ENCODE results near the gene CNBP. TPM values are rescaled to one million over a fixed set of nuclear protein-coding genes. Genes with fewer than 3 reads are reported as not detected.
"Not testable (repeated sequence)": the region's sequence is repeated elsewhere in the genome, so short reads cannot be mapped to it uniquely, and the experiment has no call there.

The CNBP gene
- total RNA-seq, 5 donors from 2014 or later (not counting 1 experiment from before 2014, with no cell fraction given): 280 to 382 (median 356) TPM

DNA sequence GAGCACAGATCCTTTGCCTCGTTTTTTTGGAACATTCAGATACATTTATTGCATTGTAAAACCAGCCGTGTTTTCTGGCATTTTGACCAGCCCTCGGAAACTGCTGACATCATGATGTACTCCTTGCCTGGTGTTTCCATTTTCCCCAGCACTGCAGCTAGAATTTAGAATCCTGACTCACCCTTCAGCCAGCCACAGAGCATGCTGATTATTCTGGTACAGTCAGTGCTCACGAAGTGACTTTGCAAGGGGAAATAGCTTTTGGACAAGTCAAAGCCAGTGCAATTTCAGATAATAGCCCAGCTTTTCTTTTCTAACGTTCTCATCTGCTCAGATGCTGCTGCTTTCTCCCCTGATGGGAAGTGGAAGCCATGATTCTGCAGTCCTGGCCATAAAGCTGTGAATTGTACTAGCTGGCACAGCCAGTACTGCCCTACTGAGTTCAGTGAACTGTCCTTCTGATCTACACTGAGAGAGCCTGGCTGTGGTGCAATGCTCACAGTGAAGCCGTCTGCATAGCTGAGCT lies 12.1 kb upstream of the CNBP start:
- DNase-seq (no peak), ATAC-seq (replicated peaks in 1 of 4) (no peak)
- ChIA-PET CTCF (interaction anchor here in 1 of 2 donors (0.6 kb wide), 1 partner anchor 40 kb away, joined by 4 read pairs; no protein-coding TSS in a partner anchor), POLR2A (no interaction called here)
- WGBS (ENCODE audit: insufficient coverage): 61% methylated on average over 5 of the region's 6 CpGs
- no peak overlapping the region for H3K27ac Mint-ChIP-seq
- Histone ChIP-seq H3K36me3 (ENCODE audit: control insufficient read depth in 2 of 2, extremely low read depth in 1 of 2, insufficient read depth in 1 of 2, low read length in 1 of 2) (no peaks in the 10 kb centered on the region), H3K9me3 (no peaks in the 10 kb centered on the region), H3K27me3 (replicated peaks in 1 of 2; ENCODE audit: control insufficient read depth in 2 of 2, extremely low read depth in 1 of 2, insufficient read depth in 2 of 2, low read length in 1 of 2) (no peaks in the 10 kb centered on the region), H3K27ac (ENCODE audit: low read length) (no peak overlapping the region), H3K4me3 (ENCODE audit: control insufficient read depth in 1 of 2, extremely low read depth in 1 of 2, low read length in 1 of 2) (no peak overlapping the region), H3K4me1 (ENCODE audit: control insufficient read depth in 1 of 2, extremely low read depth in 1 of 2, insufficient read depth in 2 of 2, low read length in 2 of 2) (no peaks in the 10 kb centered on the region)
- no peaks in the 10 kb centered on the region for H3K27me3 Mint-ChIP-seq
- no peaks in the 10 kb centered on the region for H3K9me3 Mint-ChIP-seq
- H3K4me3 Mint-ChIP-seq: no peak overlapping the region
- no peaks in the 10 kb centered on the region for H3K36me3 Mint-ChIP-seq
- H3K4me1 Mint-ChIP-seq: no peaks in the 10 kb centered on the region

DNA sequence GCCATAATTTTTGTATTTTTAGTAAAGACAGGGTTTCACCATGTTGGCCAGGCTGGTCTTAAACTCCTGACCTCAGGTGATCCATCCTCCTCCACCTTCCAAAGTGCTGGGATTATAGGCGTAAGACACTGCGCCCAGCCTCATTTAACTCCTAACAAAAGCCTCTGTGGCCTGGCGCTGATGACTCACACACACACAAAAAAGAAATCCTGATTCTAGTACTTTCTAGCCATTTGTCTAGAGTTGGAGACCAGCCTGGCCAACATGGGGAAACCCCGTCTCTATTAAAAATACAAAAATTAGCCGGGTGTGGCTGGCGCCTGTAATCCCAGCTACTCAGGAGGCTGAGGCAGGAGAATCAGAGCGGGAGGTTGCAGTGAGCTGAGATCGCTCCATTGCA lies 6.1 kb upstream of the CNBP start:
- H3K27me3 ChIP-seq (replicated peaks in 1 of 2; ENCODE audit: control insufficient read depth in 2 of 2, extremely low read depth in 1 of 2, insufficient read depth in 2 of 2, low read length in 1 of 2); CTCF ChIA-PET; ATAC-seq (replicated peaks in 1 of 4); H3K27me3 Mint-ChIP-seq; H3K4me1 ChIP-seq (ENCODE audit: control insufficient read depth in 1 of 2, extremely low read depth in 1 of 2, insufficient read depth in 2 of 2, low read length in 2 of 2); POLR2A ChIA-PET; H3K27ac Mint-ChIP-seq; H3K4me1 Mint-ChIP-seq; DNase-seq; H3K9me3 Mint-ChIP-seq; H3K9me3 ChIP-seq; H3K36me3 ChIP-seq (ENCODE audit: control insufficient read depth in 2 of 2, extremely low read depth in 1 of 2, insufficient read depth in 1 of 2, low read length in 1 of 2); H3K4me3 Mint-ChIP-seq; H3K27ac ChIP-seq (ENCODE audit: low read length); H3K4me3 ChIP-seq (ENCODE audit: control insufficient read depth in 1 of 2, extremely low read depth in 1 of 2, low read length in 1 of 2); H3K36me3 Mint-ChIP-seq: not testable (repeated sequence)
- WGBS (ENCODE audit: insufficient coverage): 100% methylated on average over 2 of the region's 8 CpGs

DNA sequence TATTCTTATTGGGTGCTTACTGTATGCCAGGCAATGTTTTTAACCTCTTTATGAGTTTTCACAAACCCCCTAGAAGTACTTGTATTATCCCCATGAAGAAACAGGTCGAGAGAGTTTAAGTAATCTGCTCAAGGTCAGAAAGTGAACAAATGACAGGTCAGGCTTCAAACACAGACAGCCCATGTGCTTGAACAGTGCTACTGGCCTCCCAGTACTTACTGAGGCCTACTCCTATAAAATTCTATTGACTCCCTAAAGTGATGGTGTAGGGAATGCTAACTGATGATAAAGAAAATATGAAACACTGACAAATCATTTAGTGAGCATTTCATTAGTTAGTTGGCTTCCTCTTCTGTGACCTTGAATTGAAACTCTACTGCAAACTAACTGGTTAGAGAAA lies 4.2 kb upstream of the CNBP start:
- CTCF ChIA-PET: no interaction called here

DNA sequence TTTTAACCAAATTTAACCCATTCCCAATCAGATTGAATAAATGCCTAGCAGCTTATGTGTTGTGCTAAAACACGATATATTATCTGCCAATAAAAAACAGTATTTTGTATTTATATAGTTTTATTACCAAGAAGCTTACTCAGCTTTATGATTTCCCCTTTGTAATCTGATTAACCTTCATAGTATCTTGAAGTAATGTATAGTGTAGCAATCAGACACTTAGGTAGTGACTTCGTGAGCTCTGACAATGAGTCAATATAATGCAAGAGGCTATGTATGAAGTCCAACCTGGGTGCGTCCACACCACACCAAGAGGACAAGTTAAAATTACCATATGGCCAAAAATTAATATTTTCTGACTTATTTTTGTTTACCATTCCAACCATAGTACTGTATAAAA lies 2.1 kb upstream of the CNBP start:
- H3K9me3 ChIP-seq: no peaks in the 10 kb centered on the region
- ChIA-PET CTCF (interaction anchor here (0.9 to 1.6 kb wide), 4 partner anchors 24 to 216 kb away, joined by 3 to 10 read pairs (median 4); no protein-coding TSS in a partner anchor), POLR2A (interaction anchor here in 1 of 2 donors (0.5 kb wide), 1 partner anchor 65 kb away, joined by 3 read pairs; no protein-coding TSS in a partner anchor)
- H3K4me3 ChIP-seq (ENCODE audit: control insufficient read depth in 1 of 2, extremely low read depth in 1 of 2, low read length in 1 of 2): no peak overlapping the region
- no CpG with 5 or more reads among the region's 3 CpGs for WGBS (ENCODE audit: insufficient coverage)
- no peaks in the 10 kb centered on the region for H3K36me3 ChIP-seq (ENCODE audit: control insufficient read depth in 2 of 2, extremely low read depth in 1 of 2, insufficient read depth in 1 of 2, low read length in 1 of 2)
- DNase-seq (no peak), ATAC-seq (replicated peaks in 1 of 4) (no peak)
- no peaks in the 10 kb centered on the region for H3K9me3 Mint-ChIP-seq
- peaks cover 14% of the 10 kb centered on the region for H3K36me3 Mint-ChIP-seq
- H3K27me3 Mint-ChIP-seq: no peaks in the 10 kb centered on the region
- H3K27me3 ChIP-seq (replicated peaks in 1 of 2; ENCODE audit: control insufficient read depth in 2 of 2, extremely low read depth in 1 of 2, insufficient read depth in 2 of 2, low read length in 1 of 2): no peaks in the 10 kb centered on the region
- peaks cover 19 to 23% of the 10 kb centered on the region in 2 experiments for H3K4me1 ChIP-seq (ENCODE audit: control insufficient read depth in 1 of 2, extremely low read depth in 1 of 2, insufficient read depth in 2 of 2, low read length in 2 of 2)
- H3K4me3 Mint-ChIP-seq: peak overlapping the region in 1 of 3 donors; percentile 9
- no peak overlapping the region for H3K27ac ChIP-seq (ENCODE audit: low read length)
- H3K27ac Mint-ChIP-seq: peak overlapping the region in 1 of 2 donors; percentile 1
- H3K4me1 Mint-ChIP-seq: peaks cover 18 to 26% (median 25%) of the 10 kb centered on the region in 3 donors

More for the DNA sequence above, 4.2 kb upstream of the CNBP start:
- ATAC-seq (replicated peaks in 1 of 4) (no peak), DNase-seq (no peak)
- no peaks in the 10 kb centered on the region for H3K9me3 Mint-ChIP-seq
- Histone ChIP-seq H3K9me3 (no peaks in the 10 kb centered on the region), H3K36me3 (ENCODE audit: control insufficient read depth in 2 of 2, extremely low read depth in 1 of 2, insufficient read depth in 1 of 2, low read length in 1 of 2) (no peaks in the 10 kb centered on the region), H3K27me3 (replicated peaks in 1 of 2; ENCODE audit: control insufficient read depth in 2 of 2, extremely low read depth in 1 of 2, insufficient read depth in 2 of 2, low read length in 1 of 2) (no peaks in the 10 kb centered on the region), H3K4me1 (ENCODE audit: control insufficient read depth in 1 of 2, extremely low read depth in 1 of 2, insufficient read depth in 2 of 2, low read length in 2 of 2) (peaks cover 6 to 16% of the 10 kb centered on the region in 2 experiments), H3K27ac (ENCODE audit: low read length) (no peak overlapping the region), H3K4me3 (ENCODE audit: control insufficient read depth in 1 of 2, extremely low read depth in 1 of 2, low read length in 1 of 2) (no peak overlapping the region)
- peaks cover 6 to 12% (median 8%) of the 10 kb centered on the region in 3 donors for H3K4me1 Mint-ChIP-seq
- H3K27ac Mint-ChIP-seq: no peak overlapping the region
- H3K4me3 Mint-ChIP-seq: no peak overlapping the region
- no peaks in the 10 kb centered on the region for H3K36me3 Mint-ChIP-seq
- no peaks in the 10 kb centered on the region for H3K27me3 Mint-ChIP-seq
- no CpG with 5 or more reads among the region's 1 CpG for WGBS (ENCODE audit: insufficient coverage)
- POLR2A ChIA-PET: no interaction called here

DNA sequence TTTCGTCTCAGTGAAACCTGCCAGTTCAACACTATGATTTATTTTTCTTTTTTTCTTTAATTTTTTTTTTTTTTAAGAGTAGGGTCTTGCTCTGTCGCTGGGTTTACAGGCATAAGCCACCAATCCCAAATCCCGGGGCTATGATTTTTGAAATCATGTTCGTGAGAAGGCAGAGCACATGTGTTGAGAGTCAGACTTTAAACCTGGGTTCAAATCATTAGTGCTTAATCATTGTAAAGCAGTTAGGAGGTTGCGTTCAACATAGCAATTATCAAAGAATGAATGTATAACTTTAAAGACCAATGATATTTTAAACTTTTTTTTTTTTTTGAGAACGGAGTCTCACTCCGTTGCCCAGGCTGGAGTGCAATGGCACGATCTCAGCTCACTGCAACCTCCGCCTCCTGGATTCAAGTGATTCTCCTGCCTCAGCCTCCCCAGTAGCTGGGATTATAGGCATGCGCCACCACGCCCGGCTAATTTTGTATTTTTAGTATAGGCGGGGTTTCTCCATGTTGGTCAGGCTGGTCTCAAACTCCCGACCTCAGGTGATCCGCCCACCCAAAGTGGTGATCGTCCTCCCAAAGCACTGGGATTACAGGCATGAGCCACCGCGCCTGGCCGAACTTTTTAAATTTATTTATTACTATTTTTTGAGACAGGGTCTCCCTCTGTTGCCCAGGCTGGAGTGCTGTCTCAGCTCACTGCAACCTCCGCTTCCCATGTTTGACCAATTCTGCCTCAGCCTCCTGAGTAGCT lies 1.3 kb upstream of the CNBP start:
- H3K4me1 Mint-ChIP-seq: peaks cover 26 to 33% (median 32%) of the 10 kb centered on the region in 3 donors
- not testable (repeated sequence) for H3K4me3 ChIP-seq (ENCODE audit: control insufficient read depth in 1 of 2, extremely low read depth in 1 of 2, low read length in 1 of 2); H3K9me3 Mint-ChIP-seq; H3K27me3 Mint-ChIP-seq; ATAC-seq (replicated peaks in 1 of 4); H3K36me3 ChIP-seq (ENCODE audit: control insufficient read depth in 2 of 2, extremely low read depth in 1 of 2, insufficient read depth in 1 of 2, low read length in 1 of 2); H3K9me3 ChIP-seq; DNase-seq; H3K27me3 ChIP-seq (replicated peaks in 1 of 2; ENCODE audit: control insufficient read depth in 2 of 2, extremely low read depth in 1 of 2, insufficient read depth in 2 of 2, low read length in 1 of 2)
- peak overlapping the region; percentile 24 to 97 (median 95) for H3K4me3 Mint-ChIP-seq
- peaks cover 21% of the 10 kb centered on the region for H3K36me3 Mint-ChIP-seq
- peak overlapping the region in 1 of 2 donors; percentile 97 for H3K27ac Mint-ChIP-seq
- H3K27ac ChIP-seq (ENCODE audit: low read length): peak overlapping the region; percentile 76
- 53% methylated on average over 4 of the region's 20 CpGs for WGBS (ENCODE audit: insufficient coverage)
- ChIA-PET POLR2A (interaction anchor here in 1 of 2 donors (0.7 kb wide), 1 partner anchor 19 kb away, joined by 5 read pairs; no protein-coding TSS in a partner anchor), CTCF (interaction anchor here in 1 of 2 donors (1.4 to 1.6 kb wide), 2 partner anchors 23 to 61 kb away, joined by 4 to 10 read pairs; no protein-coding TSS in a partner anchor)
- peaks cover 22 to 28% of the 10 kb centered on the region in 2 experiments for H3K4me1 ChIP-seq (ENCODE audit: control insufficient read depth in 1 of 2, extremely low read depth in 1 of 2, insufficient read depth in 2 of 2, low read length in 2 of 2)

DNA sequence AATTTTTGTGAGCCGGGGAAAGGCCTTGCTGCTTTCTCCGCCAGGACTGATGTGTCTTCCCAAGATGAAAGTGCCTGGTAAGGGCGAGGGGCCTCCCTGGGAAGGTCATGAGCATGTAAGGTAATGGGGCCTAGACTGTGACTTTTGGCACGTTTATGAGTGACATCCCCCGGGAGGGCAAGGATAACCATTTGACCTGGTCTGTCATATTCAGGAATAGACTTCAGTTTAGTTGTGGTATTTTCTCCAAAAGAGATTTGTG lies 631 bp upstream of the CNBP start:
- CTCF ChIA-PET: no interaction called here
- Histone ChIP-seq H3K9me3 (no peaks in the 10 kb centered on the region), H3K4me3 (ENCODE audit: control insufficient read depth in 1 of 2, extremely low read depth in 1 of 2, low read length in 1 of 2) (peak overlapping the region; percentile 80 to 86), H3K36me3 (ENCODE audit: control insufficient read depth in 2 of 2, extremely low read depth in 1 of 2, insufficient read depth in 1 of 2, low read length in 1 of 2) (peaks cover 0 to 8% of the 10 kb centered on the region in 2 donors), H3K27me3 (replicated peaks in 1 of 2; ENCODE audit: control insufficient read depth in 2 of 2, extremely low read depth in 1 of 2, insufficient read depth in 2 of 2, low read length in 1 of 2) (no peaks in the 10 kb centered on the region), H3K4me1 (ENCODE audit: control insufficient read depth in 1 of 2, extremely low read depth in 1 of 2, insufficient read depth in 2 of 2, low read length in 2 of 2) (peaks cover 23 to 33% of the 10 kb centered on the region in 2 experiments), H3K27ac (ENCODE audit: low read length) (peak overlapping the region; percentile 76)
- peak in 3 of 35 experiments; percentile 5 to 48 (median 24) for DNase-seq
- H3K9me3 Mint-ChIP-seq: no peaks in the 10 kb centered on the region
- POLR2A ChIA-PET: interaction anchor here in 1 of 2 donors (0.9 kb wide), 2 partner anchors 21 to 64 kb away, joined by 3 to 5 read pairs; no protein-coding TSS in a partner anchor
- no peaks in the 10 kb centered on the region for H3K27me3 Mint-ChIP-seq
- peaks cover 30 to 38% (median 38%) of the 10 kb centered on the region in 3 donors for H3K4me1 Mint-ChIP-seq
- H3K4me3 Mint-ChIP-seq: peak overlapping the region; percentile 95 to 97 (median 96)
- H3K36me3 Mint-ChIP-seq: peaks cover 24% of the 10 kb centered on the region
- peak in 3 of 4 experiments; percentile 2 to 13 (median 4) for ATAC-seq (replicated peaks in 1 of 4)
- 0% methylated on average over 5 of the region's 5 CpGs for WGBS (ENCODE audit: insufficient coverage)
- H3K27ac Mint-ChIP-seq: peak overlapping the region; percentile 97
